Fibroblast of pulmonary artery (primary cell): ENCODE data around the gene KCP.

Source experiments
- DNase-seq: peaks from one replicate; pipeline ENCODE4 v3.0.0-alpha.2; 2010; ENCODE audit warnings: low read depth
- H3K4me3 ChIP-seq: replicated peaks from 2 replicates; pipeline ENCODE4 v1.5.1; 2011; ENCODE audit warnings: low read depth, mild to moderate bottlenecking, control low read depth, low read length, moderate library complexity
- TF ChIP-seq, protein P1 (sequence below): IDR thresholded peaks from 2 replicates; pipeline ENCODE4 v1.5.1; 2011; ENCODE audit warnings: mild to moderate bottlenecking, control low read depth, low read length, inconsistent platforms; ENCODE audit errors: missing control alignments

KCP gene

DNA sequence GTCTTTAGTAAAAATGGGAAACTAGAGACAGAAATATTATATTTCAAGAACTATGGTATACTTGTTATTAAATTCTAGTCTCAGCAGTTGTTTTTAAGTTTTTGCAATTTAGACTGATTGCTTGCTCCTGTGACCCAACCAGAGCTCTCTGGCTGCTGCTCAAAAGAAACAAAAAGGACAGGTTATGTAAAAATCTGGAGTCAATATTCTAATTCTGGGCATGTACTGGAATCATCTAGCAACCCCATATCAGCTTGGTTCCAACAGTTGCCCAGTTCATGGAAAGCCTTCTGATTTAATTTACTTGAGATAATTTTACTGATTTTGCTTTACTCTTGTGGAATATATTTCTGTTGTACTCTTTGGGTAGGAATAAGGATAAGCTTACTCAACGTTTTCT lies 10.3 kb downstream of the KCP start:
- no peak overlapping the region for H3K4me3 ChIP-seq
- TF ChIP-seq, protein P1, sequence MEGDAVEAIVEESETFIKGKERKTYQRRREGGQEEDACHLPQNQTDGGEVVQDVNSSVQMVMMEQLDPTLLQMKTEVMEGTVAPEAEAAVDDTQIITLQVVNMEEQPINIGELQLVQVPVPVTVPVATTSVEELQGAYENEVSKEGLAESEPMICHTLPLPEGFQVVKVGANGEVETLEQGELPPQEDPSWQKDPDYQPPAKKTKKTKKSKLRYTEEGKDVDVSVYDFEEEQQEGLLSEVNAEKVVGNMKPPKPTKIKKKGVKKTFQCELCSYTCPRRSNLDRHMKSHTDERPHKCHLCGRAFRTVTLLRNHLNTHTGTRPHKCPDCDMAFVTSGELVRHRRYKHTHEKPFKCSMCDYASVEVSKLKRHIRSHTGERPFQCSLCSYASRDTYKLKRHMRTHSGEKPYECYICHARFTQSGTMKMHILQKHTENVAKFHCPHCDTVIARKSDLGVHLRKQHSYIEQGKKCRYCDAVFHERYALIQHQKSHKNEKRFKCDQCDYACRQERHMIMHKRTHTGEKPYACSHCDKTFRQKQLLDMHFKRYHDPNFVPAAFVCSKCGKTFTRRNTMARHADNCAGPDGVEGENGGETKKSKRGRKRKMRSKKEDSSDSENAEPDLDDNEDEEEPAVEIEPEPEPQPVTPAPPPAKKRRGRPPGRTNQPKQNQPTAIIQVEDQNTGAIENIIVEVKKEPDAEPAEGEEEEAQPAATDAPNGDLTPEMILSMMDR: no peak
- DNase-seq: no peak

DNA sequence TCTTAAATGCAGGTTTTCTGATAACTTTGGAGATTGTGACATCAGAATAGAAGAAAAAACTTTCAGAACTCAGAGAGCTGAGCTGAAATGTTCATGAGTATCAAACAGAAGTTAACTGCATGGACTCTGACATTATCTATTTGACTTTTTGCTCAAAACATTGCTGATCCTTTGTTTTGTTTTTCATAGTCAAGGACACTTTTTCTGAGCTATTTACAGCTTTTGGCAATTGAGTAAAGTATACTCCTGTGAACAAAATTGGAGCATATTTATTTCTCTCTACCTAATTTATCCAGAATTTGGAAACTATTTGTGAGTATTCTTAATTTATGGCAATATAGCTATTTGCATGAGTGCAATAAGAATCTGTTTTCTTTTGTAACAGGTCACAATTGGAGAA lies 11.1 kb downstream of the KCP start:
- TF ChIP-seq, protein P1: no peak
- H3K4me3 ChIP-seq: no peak overlapping the region
- no peak for DNase-seq

DNA sequence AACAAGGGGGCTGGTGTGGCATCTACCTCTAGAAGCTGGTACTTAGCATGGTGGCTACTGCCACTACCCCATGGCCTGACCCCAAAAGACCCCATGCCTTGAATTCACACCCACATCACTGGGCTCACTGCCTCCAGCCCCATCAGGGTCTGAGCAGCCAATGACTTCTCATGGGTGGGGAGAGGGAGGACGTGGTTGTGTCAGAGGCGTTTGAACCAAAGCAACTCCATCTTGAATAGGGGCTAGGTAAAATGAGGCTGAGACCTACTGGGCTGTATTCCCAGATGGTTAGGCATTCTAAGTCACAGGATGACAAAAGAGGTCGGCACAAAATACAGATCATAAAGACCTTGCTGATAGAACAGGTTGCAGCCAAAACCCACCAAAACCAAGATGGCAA lies 15.2 kb downstream of the KCP start:
- DNase-seq: no peak
- no peak overlapping the region for H3K4me3 ChIP-seq
- TF ChIP-seq, protein P1: no peak

DNA sequence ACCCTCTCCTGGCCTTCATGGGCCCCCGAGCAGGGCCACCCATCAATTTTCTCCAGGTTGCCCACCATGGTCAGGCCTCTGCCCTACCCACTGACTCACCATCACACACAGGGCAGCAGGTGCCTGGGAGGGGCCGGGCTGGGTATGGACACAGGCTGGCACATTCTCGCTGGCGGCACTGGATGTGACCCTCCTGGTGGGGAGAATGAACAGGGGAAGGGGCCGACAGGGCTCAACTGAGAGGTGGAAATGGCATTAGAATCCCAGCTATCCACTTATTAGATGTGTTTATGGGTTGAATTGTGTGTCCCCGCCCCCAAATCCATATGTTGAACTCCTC lies 16.4 kb downstream of the KCP start:
- TF ChIP-seq, protein P1: no peak
- DNase-seq: no peak
- no peak overlapping the region for H3K4me3 ChIP-seq

DNA sequence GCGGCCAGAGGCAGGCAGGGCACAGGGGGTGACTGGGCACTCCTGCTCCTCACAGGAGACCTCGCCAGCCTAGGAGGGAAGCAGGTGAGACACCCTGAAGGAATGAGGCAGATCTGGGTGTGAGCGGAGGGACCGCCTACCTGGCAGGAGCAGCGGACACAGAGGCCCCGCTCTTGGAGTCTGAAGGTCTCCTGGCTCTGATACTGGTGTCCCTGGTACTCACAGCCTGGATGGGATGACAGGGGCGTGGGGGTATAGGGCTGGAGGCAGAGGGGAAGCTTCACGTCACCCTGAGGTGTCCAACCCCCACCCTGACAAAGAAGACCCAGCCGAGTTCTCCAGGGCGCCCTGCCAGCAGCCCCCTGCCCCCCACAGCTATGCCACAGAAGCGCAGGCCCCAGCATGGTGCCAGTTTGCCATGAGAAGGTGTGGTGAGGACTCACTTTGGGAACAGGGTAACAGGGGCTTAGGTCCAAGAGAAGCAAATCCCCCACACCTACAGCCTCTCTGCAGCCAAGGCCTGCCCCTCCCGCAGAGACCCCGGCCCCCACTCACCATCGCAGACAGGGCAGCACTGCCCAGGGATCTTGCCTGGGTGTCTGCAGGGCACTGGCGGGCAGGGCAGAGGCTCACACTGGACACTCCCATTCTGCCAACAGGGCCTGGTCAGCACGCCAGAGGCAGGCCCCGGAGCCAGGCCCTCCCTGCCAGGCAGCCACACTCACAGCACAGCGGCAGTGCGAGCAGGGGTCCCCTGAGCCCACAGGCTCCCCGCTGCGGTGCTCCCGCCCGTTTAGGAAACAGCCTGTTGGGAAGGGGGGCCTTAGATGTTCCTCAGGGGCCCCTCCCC lies 17.0 kb downstream of the KCP start:
- TF ChIP-seq, protein P1: no peak
- no peak for DNase-seq
- H3K4me3 ChIP-seq: no peak overlapping the region

DNA sequence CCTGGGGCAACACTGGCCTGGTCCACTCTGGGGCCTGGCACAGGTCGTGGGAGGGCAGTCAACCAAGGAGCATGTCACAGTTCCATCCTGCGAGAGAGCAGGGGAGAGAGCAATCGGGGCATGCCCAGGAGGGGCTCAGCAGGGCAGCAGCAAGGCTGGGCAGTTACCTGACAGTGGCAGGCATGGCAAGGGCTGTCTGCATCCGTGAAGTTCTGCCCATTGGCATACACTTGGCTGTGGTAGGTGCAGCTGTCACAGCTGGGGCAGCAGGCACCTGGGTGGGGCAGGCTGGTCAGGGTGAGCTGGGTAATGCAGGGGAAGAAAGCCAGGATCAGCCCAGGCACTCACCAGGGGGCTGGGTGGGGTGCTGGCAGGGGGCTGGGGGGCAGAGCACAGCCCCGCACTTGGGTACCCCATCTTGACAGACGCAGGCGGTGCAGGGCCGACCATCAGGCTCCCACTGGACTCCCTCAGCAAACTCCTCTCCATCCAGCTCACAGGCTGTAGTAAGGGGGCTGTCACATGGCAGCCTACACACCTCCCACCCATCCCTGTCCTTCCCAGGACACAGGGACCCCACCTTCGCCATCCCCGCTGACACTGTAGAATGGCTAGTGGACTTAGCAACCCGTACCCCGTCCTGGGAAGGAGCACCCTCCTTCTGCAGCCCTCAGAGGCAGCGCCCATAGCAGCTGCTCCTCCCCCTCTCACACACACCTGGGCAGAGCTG lies 17.8 kb downstream of the KCP start:
- H3K4me3 ChIP-seq: no peak overlapping the region
- DNase-seq: no peak
- TF ChIP-seq, protein P1: no peak
